WTC11 (cell line): Measurements from ENCODE around the gene TBRG4. TPM values are rescaled to one million over a fixed set of nuclear protein-coding genes. Genes with fewer than 3 reads are reported as not detected.

ENCODE experiments used
- ATAC-seq: fragments of 200-7000 bp; cut with Tn5 transposase; 2 replicates; pipeline ENCODE4 v1.10.0; 2021; ENCODE audit warnings: mild to moderate bottlenecking, moderate library complexity
- CTCF ChIA-PET: fragments of 300-600 bp; sonication (Branson Sonifier 250); formaldehyde crosslinking; loops from one replicate; lab custom pipeline; 2021; ENCODE audit warnings: antibody characterized with exemption; lab: Charles Lee
- POLR2A ChIA-PET: fragments of 350-600 bp; sonication (Branson Sonifier 250); formaldehyde crosslinking; loops from one replicate; lab custom pipeline; 2021; ENCODE audit warnings: antibody characterized with exemption; lab: Charles Lee
- DNase-seq: peaks from one replicate; pipeline ENCODE4 v3.0.0; 2021; ENCODE audit warnings: low spot score
- H3K27ac Mint-ChIP-seq: 2 replicates; pipeline ENCODE4 v1.8.0; 2021; ENCODE audit warnings: mixed read lengths
- H3K27me3 Mint-ChIP-seq: 2 replicates; pipeline ENCODE4 v1.8.0; 2021; ENCODE audit warnings: low read depth, mild to moderate bottlenecking, moderate library complexity, mixed read lengths
- H3K36me3 Mint-ChIP-seq: 2 replicates; pipeline ENCODE4 v1.8.0; 2021; ENCODE audit warnings: mixed read lengths
- H3K4me1 Mint-ChIP-seq: 2 replicates; pipeline ENCODE4 v1.8.0; 2022; ENCODE audit warnings: mixed read lengths
- H3K4me3 Mint-ChIP-seq: 2 replicates; pipeline ENCODE4 v1.8.0; 2021; ENCODE audit warnings: mild to moderate bottlenecking, moderate library complexity, mixed read lengths
- H3K9me3 Mint-ChIP-seq: 2 replicates; pipeline ENCODE4 v1.8.0; 2021; ENCODE audit warnings: mixed read lengths
- ATF1 ChIP-seq: sonication (generic); formaldehyde crosslinking; IDR thresholded peaks from 2 replicates; pipeline ENCODE4 v1.8.1; 2023; ENCODE audit warnings: mild to moderate bottlenecking, moderate library complexity, missing genetic modification reagents
- CREB1 ChIP-seq: sonication (generic); formaldehyde crosslinking; IDR thresholded peaks from 2 replicates; pipeline ENCODE4 v1.8.0; 2023; ENCODE audit warnings: mild to moderate bottlenecking, missing genetic modification reagents
- FOXK1 ChIP-seq: sonication (generic); formaldehyde crosslinking; IDR thresholded peaks from 2 replicates; pipeline ENCODE4 v1.8.0; 2022; ENCODE audit warnings: mild to moderate bottlenecking, moderate library complexity, missing genetic modification reagents
- GTF2I ChIP-seq: fragments of 250-450 bp; sonication (Bioruptor Pico); conservative IDR thresholded peaks from 2 replicates; pipeline ENCODE4 v1.4.0; 2021; ENCODE audit warnings: mild to moderate bottlenecking
- IRF2 ChIP-seq: sonication (generic); formaldehyde crosslinking; IDR thresholded peaks from 2 replicates; pipeline ENCODE4 v1.8.0; 2022; ENCODE audit warnings: low read depth, missing genetic modification reagents, borderline replicate concordance
- KAT7 ChIP-seq: sonication (generic); formaldehyde crosslinking; IDR thresholded peaks from 2 replicates; pipeline ENCODE4 v1.8.1; 2023; ENCODE audit warnings: missing genetic modification reagents, mild to moderate bottlenecking, borderline replicate concordance
- MYBL2 ChIP-seq: sonication (generic); formaldehyde crosslinking; IDR thresholded peaks from 2 replicates; pipeline ENCODE4 v1.8.1; 2023; ENCODE audit warnings: mild to moderate bottlenecking, moderate library complexity, missing genetic modification reagents
- TCF7 ChIP-seq: sonication (generic); formaldehyde crosslinking; IDR thresholded peaks from 2 replicates; pipeline ENCODE4 v1.8.0; 2022; ENCODE audit warnings: mild to moderate bottlenecking, low read depth, missing genetic modification reagents, moderate library complexity
- ZNF138 ChIP-seq: sonication (generic); formaldehyde crosslinking; conservative IDR thresholded peaks from 2 replicates; pipeline ENCODE4 v1.8.1; 2022; ENCODE audit warnings: mild to moderate bottlenecking, moderate library complexity, missing genetic modification reagents
- ZNF317 ChIP-seq: sonication (generic); formaldehyde crosslinking; IDR thresholded peaks from 2 replicates; pipeline ENCODE4 v1.8.1; 2023; ENCODE audit warnings: low read depth, mild to moderate bottlenecking, moderate library complexity, missing genetic modification reagents, borderline replicate concordance
- ZNF396 ChIP-seq: fragments of 250-450 bp; sonication (Bioruptor Pico); IDR thresholded peaks from 2 replicates; pipeline ENCODE4 v1.8.0; 2021; ENCODE audit warnings: mild to moderate bottlenecking, moderate library complexity, borderline replicate concordance
- ZNF416 ChIP-seq: fragments of 250-450 bp; sonication (Bioruptor Pico); IDR thresholded peaks from 2 replicates; pipeline ENCODE4 v1.9.0; 2021; ENCODE audit warnings: mild to moderate bottlenecking, inconsistent platforms
- ZNF423 ChIP-seq: fragments of 250-450 bp; sonication (Bioruptor Pico); IDR thresholded peaks from 2 replicates; pipeline ENCODE4 v2.1.2; 2022; ENCODE audit warnings: mild to moderate bottlenecking, moderate library complexity
- total RNA-seq: library from RNA; stranded (reverse); gene quantifications from 3 replicates; pipeline ENCODE4 v1.2.3, GENCODE V29; 2021
- TF ChIP-seq, protein P1 (sequence below): fragments of 250-450 bp; sonication (Bioruptor Pico); IDR thresholded peaks from 2 replicates; pipeline ENCODE4 v1.9.0; 2021; ENCODE audit warnings: moderate library complexity, mild to moderate bottlenecking, inconsistent platforms, borderline replicate concordance
- TF ChIP-seq, protein P2 (sequence below): sonication (generic); formaldehyde crosslinking; IDR thresholded peaks from 2 replicates; pipeline ENCODE4 v1.8.1; 2023; ENCODE audit warnings: mild to moderate bottlenecking, missing genetic modification reagents
- TF ChIP-seq, protein P3 (sequence below): sonication (generic); formaldehyde crosslinking; IDR thresholded peaks from 2 replicates; pipeline ENCODE4 v1.8.1; 2023; ENCODE audit warnings: mild to moderate bottlenecking, missing genetic modification reagents, moderate library complexity
- TF ChIP-seq, protein P4 (sequence below): sonication (generic); formaldehyde crosslinking; IDR thresholded peaks from 2 replicates; pipeline ENCODE4 v1.8.0; 2022; ENCODE audit warnings: mild to moderate bottlenecking, missing genetic modification reagents
- TF ChIP-seq, protein P5 (sequence below): fragments of 250-450 bp; sonication (Bioruptor Pico); IDR thresholded peaks from 2 replicates; pipeline ENCODE4 v2.1.2; 2022; ENCODE audit warnings: mild to moderate bottlenecking, moderate library complexity
- TF ChIP-seq, protein P6 (sequence below): sonication (generic); formaldehyde crosslinking; conservative IDR thresholded peaks from 2 replicates; pipeline ENCODE4 v1.8.1; 2023; ENCODE audit warnings: mild to moderate bottlenecking, low read depth, missing genetic modification reagents, moderate library complexity
- TF ChIP-seq, protein P7 (sequence below): sonication (generic); formaldehyde crosslinking; IDR thresholded peaks from 2 replicates; pipeline ENCODE4 v1.8.1; 2022; ENCODE audit warnings: missing genetic modification reagents, borderline replicate concordance
- TF ChIP-seq, protein P8 (sequence below): sonication (generic); formaldehyde crosslinking; IDR thresholded peaks from 2 replicates; pipeline ENCODE4 v1.8.1; 2022; ENCODE audit warnings: mild to moderate bottlenecking, moderate library complexity, missing genetic modification reagents

TBRG4 gene
- total RNA-seq, 1 experiment from 2014 or later = 167 TPM

DNA sequence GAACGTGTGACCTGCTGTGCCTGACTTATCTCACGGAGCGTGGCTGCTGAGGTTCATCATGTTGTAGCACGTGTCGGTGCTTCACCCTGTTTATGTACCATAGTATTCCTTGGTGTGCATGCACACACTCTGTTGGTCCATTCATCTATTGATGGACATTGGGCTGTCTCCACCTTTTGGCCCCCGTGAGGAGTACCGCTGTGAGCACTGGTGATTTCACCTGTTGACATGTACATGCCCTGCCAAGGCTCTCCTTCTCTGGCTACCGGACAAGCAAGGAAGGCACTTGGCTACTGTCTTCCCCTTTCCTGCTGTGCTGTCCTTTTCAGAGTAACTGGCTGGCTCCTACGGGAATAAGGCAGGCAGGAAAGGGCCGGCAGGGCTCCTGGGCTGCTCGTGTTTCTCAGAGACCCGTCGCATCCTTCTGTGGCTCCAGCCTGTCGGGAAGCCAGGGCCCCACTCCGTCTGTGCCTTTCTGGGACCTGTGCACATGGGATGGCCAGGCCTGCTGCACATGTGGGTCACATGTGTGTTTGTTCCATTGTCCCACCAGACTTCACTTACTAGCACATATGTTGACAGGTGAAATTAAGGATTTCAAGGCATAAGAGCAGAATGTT is 17.8 kb upstream of the TBRG4 start (continued):
- TF ChIP-seq, protein P1, sequence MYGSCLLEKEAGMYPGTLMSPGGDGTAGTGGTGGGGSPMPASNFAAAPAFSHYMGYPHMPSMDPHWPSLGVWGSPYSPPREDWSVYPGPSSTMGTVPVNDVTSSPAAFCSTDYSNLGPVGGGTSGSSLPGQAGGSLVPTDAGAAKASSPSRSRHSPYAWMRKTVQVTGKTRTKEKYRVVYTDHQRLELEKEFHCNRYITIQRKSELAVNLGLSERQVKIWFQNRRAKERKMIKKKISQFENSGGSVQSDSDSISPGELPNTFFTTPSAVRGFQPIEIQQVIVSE (CRISPR knock-in tag) = no peak
- TF ChIP-seq, all 79 proteins: peak for 0

DNA sequence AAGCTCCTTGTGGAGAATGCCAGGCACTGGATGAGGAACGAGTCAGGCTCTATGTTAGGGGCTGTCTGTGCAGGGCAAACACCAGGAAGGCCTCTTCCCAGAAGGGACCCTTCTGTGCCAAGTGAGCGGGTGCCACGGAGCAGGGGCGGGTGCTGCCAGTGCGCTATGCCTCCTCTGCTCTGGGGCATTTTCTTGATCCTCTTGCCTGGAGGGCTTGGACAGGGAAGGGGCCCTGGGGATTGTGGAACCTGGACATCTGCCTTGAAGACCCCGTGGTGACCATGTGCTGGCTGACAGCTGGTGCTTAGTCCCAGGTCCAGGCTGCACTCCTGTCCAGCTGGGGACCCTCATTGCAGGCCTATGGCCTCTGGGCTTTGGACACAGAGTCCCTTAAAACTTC is 15.4 kb upstream of the TBRG4 start:
- no peak overlapping the region for H3K27ac Mint-ChIP-seq
- no peak overlapping the region for H3K4me3 Mint-ChIP-seq
- H3K4me1 Mint-ChIP-seq = peaks cover 12% of the 10 kb centered on the region
- H3K36me3 Mint-ChIP-seq = no peaks in the 10 kb centered on the region
- ChIA-PET CTCF (interaction anchor here (2.4 kb wide), 1 partner anchor 9 kb away, joined by 12 read pairs; no protein-coding TSS in a partner anchor), POLR2A (no interaction called here)
- DNase-seq = no peak
- H3K9me3 Mint-ChIP-seq = no peaks in the 10 kb centered on the region
- H3K27me3 Mint-ChIP-seq = no peaks in the 10 kb centered on the region
- TF ChIP-seq GTF2I (CRISPR knock-in tag) = no peak
- TF ChIP-seq IRF2 (CRISPR knock-in tag) = no peak
- TF ChIP-seq ZNF423 (CRISPR knock-in tag) = no peak
- TF ChIP-seq ZNF416 (CRISPR knock-in tag) = no peak
- no peak for TF ChIP-seq ZNF138 (CRISPR knock-in tag)
- TF ChIP-seq, protein P2, sequence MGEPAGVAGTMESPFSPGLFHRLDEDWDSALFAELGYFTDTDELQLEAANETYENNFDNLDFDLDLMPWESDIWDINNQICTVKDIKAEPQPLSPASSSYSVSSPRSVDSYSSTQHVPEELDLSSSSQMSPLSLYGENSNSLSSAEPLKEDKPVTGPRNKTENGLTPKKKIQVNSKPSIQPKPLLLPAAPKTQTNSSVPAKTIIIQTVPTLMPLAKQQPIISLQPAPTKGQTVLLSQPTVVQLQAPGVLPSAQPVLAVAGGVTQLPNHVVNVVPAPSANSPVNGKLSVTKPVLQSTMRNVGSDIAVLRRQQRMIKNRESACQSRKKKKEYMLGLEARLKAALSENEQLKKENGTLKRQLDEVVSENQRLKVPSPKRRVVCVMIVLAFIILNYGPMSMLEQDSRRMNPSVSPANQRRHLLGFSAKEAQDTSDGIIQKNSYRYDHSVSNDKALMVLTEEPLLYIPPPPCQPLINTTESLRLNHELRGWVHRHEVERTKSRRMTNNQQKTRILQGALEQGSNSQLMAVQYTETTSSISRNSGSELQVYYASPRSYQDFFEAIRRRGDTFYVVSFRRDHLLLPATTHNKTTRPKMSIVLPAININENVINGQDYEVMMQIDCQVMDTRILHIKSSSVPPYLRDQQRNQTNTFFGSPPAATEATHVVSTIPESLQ (CRISPR knock-in tag) = no peak
- TF ChIP-seq, protein P3, sequence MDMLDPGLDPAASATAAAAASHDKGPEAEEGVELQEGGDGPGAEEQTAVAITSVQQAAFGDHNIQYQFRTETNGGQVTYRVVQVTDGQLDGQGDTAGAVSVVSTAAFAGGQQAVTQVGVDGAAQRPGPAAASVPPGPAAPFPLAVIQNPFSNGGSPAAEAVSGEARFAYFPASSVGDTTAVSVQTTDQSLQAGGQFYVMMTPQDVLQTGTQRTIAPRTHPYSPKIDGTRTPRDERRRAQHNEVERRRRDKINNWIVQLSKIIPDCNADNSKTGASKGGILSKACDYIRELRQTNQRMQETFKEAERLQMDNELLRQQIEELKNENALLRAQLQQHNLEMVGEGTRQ (CRISPR knock-in tag) = no peak
- TF ChIP-seq FOXK1 (CRISPR knock-in tag) = no peak
- TF ChIP-seq ZNF317 (CRISPR knock-in tag) = no peak
- TF ChIP-seq, protein P4, sequence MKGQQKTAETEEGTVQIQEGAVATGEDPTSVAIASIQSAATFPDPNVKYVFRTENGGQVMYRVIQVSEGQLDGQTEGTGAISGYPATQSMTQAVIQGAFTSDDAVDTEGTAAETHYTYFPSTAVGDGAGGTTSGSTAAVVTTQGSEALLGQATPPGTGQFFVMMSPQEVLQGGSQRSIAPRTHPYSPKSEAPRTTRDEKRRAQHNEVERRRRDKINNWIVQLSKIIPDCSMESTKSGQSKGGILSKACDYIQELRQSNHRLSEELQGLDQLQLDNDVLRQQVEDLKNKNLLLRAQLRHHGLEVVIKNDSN (CRISPR knock-in tag) = no peak
- no peak for TF ChIP-seq CREB1 (CRISPR knock-in tag)
- no peak for TF ChIP-seq MYBL2 (CRISPR knock-in tag)
- TF ChIP-seq, all 79 proteins: peak for 0
- ATAC-seq = no peak

DNA sequence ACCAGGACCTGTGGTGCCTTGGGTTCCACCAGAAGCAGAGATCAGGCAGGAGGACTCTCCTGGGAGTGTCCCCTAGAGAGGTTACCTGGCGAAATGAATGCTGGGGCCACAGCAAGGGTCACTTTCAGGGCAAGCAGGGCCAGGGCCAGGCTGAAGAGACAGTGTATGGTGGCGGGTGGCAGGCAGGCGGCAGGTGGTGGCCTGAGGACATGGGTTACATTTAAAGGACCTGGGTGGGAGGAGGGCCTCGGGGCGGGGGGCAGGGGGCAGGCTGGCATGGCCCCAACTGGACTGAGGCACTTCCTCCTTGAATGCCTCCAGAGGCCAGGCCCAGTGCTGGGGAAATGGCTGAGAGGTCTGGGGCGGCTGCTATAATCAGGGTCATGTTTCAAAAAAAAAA is 14.7 kb upstream of the TBRG4 start:
- ATAC-seq (no peak), DNase-seq (no peak)
- no peak overlapping the region for H3K4me3 Mint-ChIP-seq
- H3K27me3 Mint-ChIP-seq = no peaks in the 10 kb centered on the region
- H3K27ac Mint-ChIP-seq = no peak overlapping the region
- no peaks in the 10 kb centered on the region for H3K36me3 Mint-ChIP-seq
- H3K9me3 Mint-ChIP-seq = no peaks in the 10 kb centered on the region
- ChIA-PET CTCF (interaction anchor here (1.1 to 2.4 kb wide), 2 partner anchors 10 kb away, joined by 7 to 12 read pairs; no protein-coding TSS in a partner anchor), POLR2A (no interaction called here)
- peaks cover 12% of the 10 kb centered on the region for H3K4me1 Mint-ChIP-seq
- TF ChIP-seq, protein P5, sequence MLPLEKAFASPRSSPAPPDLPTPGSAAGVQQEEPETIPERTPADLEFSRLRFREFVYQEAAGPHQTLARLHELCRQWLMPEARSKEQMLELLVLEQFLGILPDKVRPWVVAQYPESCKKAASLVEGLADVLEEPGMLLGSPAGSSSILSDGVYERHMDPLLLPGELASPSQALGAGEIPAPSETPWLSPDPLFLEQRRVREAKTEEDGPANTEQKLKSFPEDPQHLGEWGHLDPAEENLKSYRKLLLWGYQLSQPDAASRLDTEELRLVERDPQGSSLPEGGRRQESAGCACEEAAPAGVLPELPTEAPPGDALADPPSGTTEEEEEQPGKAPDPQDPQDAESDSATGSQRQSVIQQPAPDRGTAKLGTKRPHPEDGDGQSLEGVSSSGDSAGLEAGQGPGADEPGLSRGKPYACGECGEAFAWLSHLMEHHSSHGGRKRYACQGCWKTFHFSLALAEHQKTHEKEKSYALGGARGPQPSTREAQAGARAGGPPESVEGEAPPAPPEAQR (CRISPR knock-in tag) = no peak
- no peak for TF ChIP-seq ZNF396 (CRISPR knock-in tag)
- TF ChIP-seq, protein P6, sequence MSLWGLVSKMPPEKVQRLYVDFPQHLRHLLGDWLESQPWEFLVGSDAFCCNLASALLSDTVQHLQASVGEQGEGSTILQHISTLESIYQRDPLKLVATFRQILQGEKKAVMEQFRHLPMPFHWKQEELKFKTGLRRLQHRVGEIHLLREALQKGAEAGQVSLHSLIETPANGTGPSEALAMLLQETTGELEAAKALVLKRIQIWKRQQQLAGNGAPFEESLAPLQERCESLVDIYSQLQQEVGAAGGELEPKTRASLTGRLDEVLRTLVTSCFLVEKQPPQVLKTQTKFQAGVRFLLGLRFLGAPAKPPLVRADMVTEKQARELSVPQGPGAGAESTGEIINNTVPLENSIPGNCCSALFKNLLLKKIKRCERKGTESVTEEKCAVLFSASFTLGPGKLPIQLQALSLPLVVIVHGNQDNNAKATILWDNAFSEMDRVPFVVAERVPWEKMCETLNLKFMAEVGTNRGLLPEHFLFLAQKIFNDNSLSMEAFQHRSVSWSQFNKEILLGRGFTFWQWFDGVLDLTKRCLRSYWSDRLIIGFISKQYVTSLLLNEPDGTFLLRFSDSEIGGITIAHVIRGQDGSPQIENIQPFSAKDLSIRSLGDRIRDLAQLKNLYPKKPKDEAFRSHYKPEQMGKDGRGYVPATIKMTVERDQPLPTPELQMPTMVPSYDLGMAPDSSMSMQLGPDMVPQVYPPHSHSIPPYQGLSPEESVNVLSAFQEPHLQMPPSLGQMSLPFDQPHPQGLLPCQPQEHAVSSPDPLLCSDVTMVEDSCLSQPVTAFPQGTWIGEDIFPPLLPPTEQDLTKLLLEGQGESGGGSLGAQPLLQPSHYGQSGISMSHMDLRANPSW = no peak
- no peak for TF ChIP-seq KAT7
- TF ChIP-seq, protein P7, sequence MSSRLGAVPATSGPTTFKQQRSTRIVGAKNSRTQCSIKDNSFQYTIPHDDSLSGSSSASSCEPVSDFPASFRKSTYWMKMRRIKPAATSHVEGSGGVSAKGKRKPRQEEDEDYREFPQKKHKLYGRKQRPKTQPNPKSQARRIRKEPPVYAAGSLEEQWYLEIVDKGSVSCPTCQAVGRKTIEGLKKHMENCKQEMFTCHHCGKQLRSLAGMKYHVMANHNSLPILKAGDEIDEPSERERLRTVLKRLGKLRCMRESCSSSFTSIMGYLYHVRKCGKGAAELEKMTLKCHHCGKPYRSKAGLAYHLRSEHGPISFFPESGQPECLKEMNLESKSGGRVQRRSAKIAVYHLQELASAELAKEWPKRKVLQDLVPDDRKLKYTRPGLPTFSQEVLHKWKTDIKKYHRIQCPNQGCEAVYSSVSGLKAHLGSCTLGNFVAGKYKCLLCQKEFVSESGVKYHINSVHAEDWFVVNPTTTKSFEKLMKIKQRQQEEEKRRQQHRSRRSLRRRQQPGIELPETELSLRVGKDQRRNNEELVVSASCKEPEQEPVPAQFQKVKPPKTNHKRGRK (CRISPR knock-in tag) = no peak
- TF ChIP-seq ZNF317 (CRISPR knock-in tag) = no peak
- no peak for TF ChIP-seq ZNF138 (CRISPR knock-in tag)
- TF ChIP-seq ATF1 (CRISPR knock-in tag) = no peak
- TF ChIP-seq TCF7 (CRISPR knock-in tag) = no peak
- TF ChIP-seq ZNF423 (CRISPR knock-in tag) = no peak
- TF ChIP-seq, protein P8, sequence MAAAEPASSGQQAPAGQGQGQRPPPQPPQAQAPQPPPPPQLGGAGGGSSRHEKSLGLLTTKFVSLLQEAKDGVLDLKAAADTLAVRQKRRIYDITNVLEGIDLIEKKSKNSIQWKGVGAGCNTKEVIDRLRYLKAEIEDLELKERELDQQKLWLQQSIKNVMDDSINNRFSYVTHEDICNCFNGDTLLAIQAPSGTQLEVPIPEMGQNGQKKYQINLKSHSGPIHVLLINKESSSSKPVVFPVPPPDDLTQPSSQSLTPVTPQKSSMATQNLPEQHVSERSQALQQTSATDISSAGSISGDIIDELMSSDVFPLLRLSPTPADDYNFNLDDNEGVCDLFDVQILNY (CRISPR knock-in tag) = no peak
